Uterus (tissue), 2 donors: ENCODE results near the gene MED27.

Source experiments
- CTCF ChIP-seq, 4 experiments: fragments of 200-600 bp in 2 of 4; fragments of 450-650 bp in 2 of 4; sonication (generic) in 2 of 4; IDR thresholded peaks; one replicate each; pipeline ENCODE4 v1.5.1; 2016 to 2019; ENCODE audit warnings: antibody characterized with exemption in 4 of 4, mild to moderate bottlenecking in 2 of 4, moderate library complexity in 1 of 4
- POLR2A ChIP-seq, 2 donors: fragments of 450-650 bp; IDR thresholded peaks; one replicate each; pipeline ENCODE4 v1.6.1; 2016; ENCODE audit warnings: antibody characterized with exemption in 2 of 2, mild to moderate bottlenecking in 1 of 2, moderate library complexity in 1 of 2

GRCh38 chr9:131838530-131839280, 241.0 kb downstream of the MED27 start:
- TF ChIP-seq CTCF (IDR thresholded peaks at IDR 0.05) (no peak), POLR2A (IDR thresholded peaks at IDR 0.05) (no peak)
